Glomerular endothelial cell (primary cell): Measurements from ENCODE around the gene ARHGAP40. TPM values are rescaled to one million over a fixed set of nuclear protein-coding genes. Genes with fewer than 3 reads are reported as not detected.

ENCODE experiments used
- DNase-seq: peaks from one replicate; pipeline ENCODE4 v3.0.0-alpha.2; 2011; ENCODE audit warnings: low read depth, low spot score; ENCODE audit errors: extremely low read depth
- total RNA-seq: library from RNA; depleted of rRNA; stranded (reverse); fragments of >200 nt; gene quantifications from 2 replicates; pipeline ENCODE4 v1.2.3, GENCODE V29; 2015

The ARHGAP40 gene
- 0.34 TPM in 1 of 2 replicates, not detected in the other for total RNA-seq

GRCh38 chr20:38601216-38602184 lies at the start of gene ARHGAP40:
Gene ARHGAP40 (plus strand): TSS chr20:38601809.
- no peak for DNase-seq

DNA sequence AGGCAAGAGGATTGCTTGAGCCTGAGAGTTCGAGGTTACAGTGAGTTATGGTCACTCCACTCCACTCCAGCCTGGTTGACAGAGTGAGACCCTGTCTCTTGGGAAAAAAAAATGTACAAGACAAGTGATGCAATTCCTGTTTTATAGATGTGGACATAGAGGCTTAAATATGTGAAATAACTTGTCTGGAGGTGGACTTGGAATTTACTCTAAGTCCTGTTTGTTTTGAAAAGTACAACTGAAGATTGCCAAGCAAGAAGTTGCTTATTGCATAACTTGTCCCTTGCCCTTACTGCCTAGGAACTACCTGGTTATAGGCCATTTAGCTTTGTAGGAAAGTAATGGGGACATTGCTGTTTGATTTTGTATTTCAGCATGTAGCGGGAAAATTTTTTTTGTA lies 46.6 kb upstream of the ARHGAP40 start:
- no peak for DNase-seq

GRCh38 chr20:38555395-38555794 lies 46.2 kb upstream of the ARHGAP40 start:
- no peak for DNase-seq

DNA sequence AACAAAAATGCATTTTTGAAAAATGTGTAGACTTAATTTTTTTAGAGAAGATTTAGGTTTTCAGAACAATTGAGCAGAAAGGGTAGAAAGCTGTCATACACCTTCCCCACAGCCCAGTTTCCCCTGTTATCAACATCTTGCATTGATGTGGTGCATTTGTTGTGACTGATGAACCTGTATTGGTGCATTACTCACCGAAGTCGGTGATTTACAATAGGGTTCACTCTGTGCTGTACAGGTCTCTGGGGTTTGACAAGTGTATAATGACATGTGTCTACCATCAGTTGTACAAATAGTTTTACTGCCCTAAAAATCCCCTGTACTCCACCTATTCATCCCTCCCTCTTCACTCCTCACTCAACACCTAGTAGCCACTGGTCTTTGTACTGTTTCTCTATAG lies 44.4 kb upstream of the ARHGAP40 start:
- DNase-seq, result no peak

- no peak for DNase-seq
These were observed 42.8 kb upstream of the ARHGAP40 start for GRCh38 chr20:38558596-38559360.

DNA sequence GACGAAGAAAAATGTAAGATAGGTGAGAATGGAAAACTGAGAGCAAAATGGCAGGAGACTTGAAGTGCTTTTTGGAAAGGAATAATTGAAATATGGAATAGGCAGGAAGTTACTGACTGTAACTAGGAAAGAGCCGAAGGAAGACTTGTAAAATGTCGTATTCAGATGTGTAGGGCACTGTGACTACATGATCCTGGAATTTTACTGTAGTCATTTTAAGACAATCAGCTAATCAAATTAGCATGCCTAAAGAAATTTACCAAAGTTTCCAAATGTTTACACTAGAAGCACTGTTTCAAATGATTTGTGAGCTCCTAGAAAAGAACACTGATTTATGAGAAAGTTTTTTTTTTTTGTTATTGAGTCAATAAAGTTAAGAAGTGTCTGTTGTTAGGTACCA lies 41.8 kb upstream of the ARHGAP40 start:
- no peak for DNase-seq

DNA sequence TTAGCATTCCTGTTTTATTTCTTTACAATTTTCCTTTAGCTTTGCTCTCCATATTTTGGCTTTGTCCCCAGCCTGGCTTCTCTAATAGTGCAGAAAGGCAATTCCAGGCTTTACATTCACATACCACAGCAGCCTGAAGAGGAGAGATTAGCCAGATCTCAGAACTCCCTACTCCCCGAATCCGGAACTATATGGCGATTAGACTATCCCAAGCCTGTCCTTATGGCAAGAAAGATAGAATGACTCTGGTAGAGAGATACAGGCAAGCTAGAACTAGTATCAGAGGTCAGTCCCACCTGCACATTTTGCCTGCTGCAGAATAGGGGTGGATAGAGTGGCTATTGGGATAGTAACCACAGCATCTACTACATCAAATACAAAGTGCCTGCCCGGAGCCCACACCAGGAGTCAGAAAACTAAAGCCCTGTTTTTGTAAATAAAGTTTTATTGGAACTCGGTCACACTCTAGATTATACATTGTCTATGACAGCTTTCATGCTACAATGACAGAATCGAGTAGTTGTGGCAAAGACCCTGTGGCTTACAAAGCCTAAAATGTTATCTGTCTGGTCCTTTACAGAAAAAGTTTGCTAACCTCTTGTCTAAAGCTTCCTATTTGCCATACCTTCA lies 37.7 kb upstream of the ARHGAP40 start:
- no peak for DNase-seq

DNA sequence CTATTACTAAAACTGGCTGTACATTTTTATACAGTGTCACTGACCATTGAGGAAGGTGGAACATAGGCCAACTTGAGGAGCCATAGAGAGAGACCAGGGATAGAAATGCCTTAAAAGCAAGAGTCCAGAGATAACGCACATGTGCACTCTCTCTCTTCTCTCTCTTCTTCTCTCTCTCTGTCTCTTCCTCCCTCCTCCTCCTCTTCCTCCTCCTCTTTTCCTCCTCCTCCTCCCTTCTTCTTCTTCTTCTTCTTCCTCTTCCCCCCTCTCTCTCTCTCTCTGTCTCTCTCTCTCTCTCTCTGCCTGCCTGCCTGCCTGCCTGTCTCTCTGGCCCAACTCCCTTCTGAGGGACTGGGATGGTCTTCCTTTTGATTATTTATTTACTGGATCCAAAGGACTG lies 36.9 kb upstream of the ARHGAP40 start:
- DNase-seq, result no peak

DNA sequence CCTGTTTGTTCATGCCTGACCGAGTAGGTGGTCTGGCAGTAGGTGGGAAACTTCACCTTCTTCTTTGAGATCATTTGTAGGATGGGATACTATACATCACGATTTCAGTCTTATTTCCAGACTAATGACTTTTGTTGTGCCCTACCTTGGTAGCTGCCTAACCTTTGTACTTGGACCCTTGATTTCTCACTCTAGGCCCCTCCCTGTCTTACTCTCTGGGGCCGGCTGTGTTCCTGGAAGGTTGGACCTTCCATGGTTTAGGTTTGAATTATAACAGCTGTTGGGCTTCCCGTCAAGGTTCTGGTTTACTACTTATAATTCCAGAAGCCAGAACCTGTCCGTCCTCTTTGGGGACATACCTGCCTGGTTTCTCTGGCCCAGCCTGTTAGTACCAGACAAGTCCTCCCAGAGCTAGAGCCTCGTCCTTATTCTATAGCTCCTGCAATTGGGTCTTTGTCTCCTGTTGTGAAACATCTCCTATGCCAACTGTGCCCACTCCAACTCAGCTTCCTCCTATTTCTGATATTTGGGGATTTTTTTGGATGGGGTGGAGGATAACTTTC lies 35.5 kb upstream of the ARHGAP40 start:
- no peak for DNase-seq

DNA sequence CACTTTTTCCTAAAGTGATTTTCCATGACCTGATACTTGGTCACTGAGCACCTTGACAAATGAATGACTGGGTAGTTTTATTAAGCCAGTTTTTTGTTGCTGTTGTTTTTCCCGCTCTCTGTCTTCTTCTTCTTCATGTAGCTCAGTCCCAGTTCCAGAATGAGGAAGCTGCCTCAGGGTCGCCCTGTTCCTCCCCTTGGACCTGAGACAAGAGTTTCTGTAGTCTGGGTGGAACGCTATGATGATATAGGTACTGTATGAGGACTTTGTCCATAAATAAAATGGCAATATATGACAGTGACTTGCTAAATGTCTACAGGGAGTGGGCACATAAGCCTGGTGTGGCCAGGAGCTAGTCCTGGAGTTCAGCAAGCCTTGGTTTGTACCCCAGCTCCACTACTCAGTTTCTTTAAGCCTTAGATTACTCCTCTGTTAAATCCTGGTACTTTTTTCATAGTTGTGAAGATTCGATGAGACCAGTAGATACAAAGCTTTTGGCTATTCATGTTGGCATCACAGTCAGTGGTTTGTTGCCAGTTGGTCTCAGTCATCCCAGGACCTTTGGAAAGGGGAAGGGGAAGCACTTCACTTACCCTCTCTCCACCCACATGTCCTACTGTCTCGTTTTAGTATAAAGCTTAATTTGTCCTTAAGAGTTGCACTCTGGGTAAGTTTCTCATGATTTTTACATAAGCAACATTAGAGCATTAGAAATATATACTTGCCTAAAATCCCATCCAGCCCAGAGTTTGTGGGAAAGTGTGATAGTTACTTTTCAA lies 31.7 kb upstream of the ARHGAP40 start:
- no peak for DNase-seq

- no peak for DNase-seq
These were observed 28.2 kb upstream of the ARHGAP40 start for GRCh38 chr20:38573413-38573812.

DNA sequence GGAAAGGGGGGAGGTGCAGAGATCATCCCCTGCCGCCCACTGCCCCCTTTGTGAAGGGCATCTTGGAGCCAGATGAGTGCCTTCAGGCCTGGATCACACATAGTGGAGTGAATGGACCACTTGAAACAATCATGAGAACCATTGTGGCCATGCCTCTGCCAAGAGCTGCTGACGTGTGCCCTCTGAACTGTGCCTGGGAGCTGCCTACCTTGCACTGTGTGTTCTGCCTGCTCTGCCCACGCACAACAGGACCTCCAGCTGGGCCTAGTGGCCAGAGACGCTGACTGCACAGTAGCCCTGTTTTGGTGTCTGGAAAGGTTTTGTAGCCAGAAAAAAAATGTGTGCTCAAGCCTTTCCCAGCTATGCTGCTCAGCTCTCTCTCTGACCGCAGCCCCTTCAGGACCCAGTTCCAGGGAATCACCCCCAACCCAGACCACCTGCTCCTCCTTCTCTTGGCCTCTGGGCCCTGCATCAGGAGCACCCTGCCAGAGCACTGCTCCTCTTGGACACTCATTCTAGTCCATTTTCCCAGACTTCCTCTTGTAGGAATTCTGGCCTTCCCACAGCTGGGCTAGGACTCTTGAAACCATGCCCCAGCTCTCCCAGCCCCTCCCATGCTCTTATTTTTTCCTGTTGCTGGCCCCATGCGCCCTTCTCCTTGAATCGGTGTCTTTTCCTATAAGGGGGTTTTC lies 22.2 kb upstream of the ARHGAP40 start:
- no peak for DNase-seq

- DNase-seq, result no peak
These were observed 21.7 kb upstream of the ARHGAP40 start for GRCh38 chr20:38579921-38580320.

DNA sequence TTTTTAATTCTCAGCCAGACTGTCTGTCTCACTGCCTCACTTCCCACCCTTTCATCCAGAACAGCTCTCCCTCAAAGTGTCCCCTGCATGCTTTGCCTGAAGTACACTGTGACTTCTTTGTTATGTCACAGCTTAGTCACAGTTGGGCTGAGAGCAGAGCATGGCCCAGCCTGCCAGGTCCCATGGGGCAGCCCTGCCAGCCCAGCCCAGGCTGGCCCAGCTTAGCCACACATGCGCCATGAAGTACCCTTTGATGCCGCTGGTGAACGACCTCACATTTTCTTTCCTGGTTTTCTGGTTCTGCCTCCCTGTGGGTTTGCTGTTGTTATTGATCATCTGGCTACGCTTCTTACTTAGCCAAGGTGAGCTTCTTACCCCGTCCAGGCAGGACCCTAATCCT lies 20.6 kb upstream of the ARHGAP40 start, which contains the start of gene ADIG:
ADIG (plus strand) TSS at position 185 of the 400 bp plus-strand sequence; CDS start at position 239, 54 bp downstream.
- DNase-seq, result no peak

DNA sequence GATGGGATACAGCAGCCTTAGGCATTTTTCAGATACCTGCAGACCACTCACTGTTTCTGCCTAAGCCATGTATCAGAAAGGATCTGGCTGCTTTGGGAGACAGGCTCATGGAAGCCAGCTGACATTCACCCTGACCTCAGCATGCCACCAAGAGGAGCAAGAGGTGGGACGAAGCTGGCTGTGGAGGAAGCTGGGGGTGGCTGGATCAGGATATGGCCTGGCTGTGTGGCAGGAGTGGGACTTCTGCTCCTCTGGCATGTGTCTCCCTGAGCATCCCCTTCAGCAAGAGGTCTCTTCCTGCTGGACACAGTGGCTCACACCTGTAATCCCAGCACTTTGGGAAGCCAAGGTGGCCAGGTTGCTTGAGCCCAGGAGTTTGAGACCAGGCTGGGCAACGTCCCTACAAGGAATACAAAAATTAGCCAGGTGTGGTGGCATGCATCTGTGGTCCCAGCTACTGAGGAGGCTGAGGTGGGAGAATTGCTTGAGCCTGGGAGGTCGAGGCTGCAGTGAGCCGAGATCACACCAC lies 19.7 kb upstream of the ARHGAP40 start:
- no peak for DNase-seq

DNA sequence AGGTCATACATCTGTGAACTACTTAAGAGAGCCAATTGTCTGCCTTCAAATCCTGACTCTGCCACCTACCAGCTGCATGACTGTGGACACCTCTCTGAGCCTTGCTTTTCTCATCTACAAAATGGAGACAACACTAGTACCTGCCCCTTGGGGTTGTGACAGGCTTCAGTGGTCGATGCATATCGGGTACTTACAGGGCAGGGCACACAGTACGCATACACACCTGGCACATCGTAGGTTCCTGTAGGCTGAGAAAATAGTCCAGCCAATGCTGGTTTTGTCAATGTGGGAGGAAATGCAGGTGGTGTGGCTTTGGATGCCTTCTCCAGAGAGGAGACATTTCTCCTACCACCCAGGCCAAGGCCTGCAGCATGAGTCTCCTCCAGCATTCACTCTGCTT lies 18.3 kb upstream of the ARHGAP40 start:
- DNase-seq, result no peak

DNA sequence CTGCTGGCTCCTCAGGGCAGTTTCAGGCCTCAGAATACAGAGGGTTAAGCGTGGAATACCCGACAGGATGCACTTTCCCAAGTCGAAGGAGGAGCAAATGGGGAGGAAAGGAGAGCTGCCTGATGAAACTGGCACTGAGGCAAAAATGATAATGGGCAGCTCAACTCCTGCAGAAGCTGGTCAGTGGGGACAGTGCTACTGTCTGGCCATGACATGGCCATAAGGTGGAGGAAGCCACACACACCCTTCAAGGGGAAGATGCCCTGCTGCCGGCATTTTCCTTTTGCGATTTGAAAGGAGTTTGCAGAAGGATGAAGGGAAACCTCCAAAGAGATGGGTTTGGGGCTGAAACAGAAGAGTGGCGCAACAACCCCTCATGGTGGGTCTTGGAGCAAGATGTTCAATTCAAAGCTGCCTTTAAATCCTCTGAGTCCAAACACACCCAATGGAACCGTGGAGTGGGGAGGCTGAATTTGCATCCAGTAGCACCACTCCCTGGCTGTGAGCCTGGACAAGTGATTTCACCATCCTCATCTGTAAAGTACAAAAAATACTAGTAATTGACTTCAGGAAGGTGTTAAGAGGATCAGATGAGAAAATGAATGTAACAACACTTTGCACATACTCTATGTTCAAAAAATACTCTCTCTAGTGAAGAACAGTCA lies 17.4 kb upstream of the ARHGAP40 start:
- no peak for DNase-seq

- DNase-seq, result no peak
These were observed 16.0 kb upstream of the ARHGAP40 start for GRCh38 chr20:38585404-38586180.
